Fibroblast of villous mesenchyme (primary cell): ENCODE data around the gene DGCR6L. TPM values are rescaled to one million over a fixed set of nuclear protein-coding genes. Genes with fewer than 3 reads are reported as not detected.
"Not testable (repeated sequence)": the region's sequence is repeated elsewhere in the genome, so short reads cannot be mapped to it uniquely, and the experiment has no call there.

ENCODE experiments used
- DNase-seq: peaks from one replicate; pipeline ENCODE4 v3.0.0-alpha.2; 2010; ENCODE audit warnings: low read depth
- H3K4me3 ChIP-seq: 2 replicates; pipeline ENCODE4 v1.5.1; 2011; ENCODE audit warnings: low read depth, mild to moderate bottlenecking, low read length
- CTCF ChIP-seq: IDR thresholded peaks from 2 replicates; pipeline ENCODE4 v1.5.1; 2012; ENCODE audit warnings: low read depth, mild to moderate bottlenecking, low read length; ENCODE audit not compliant: insufficient read depth
- total RNA-seq: library from RNA; depleted of rRNA; stranded (reverse); fragments of >200 nt; gene quantifications from 2 replicates; pipeline ENCODE4 v1.2.3, GENCODE V29; 2012

The DGCR6L gene
- total RNA-seq, 1 donor: 47.1 TPM

GRCh38 chr22:20319041-20319744, 667 bp downstream of the DGCR6L start:
- no peak for TF ChIP-seq CTCF
- H3K4me3 ChIP-seq: peak overlapping the region; percentile 87
- peak; percentile 19 for DNase-seq

- not testable (repeated sequence) for H3K4me3 ChIP-seq, DNase-seq
Observed at GRCh38 chr22:20318043-20318688, 1.7 kb downstream of the DGCR6L start.

GRCh38 chr22:20317402-20318042, 2.3 kb downstream of the DGCR6L start:
- not testable (repeated sequence) for H3K4me3 ChIP-seq, DNase-seq
- peak; percentile 57 for TF ChIP-seq CTCF

GRCh38 chr22:20316844-20317401, 2.9 kb downstream of the DGCR6L start:
- TF ChIP-seq CTCF: no peak
- DNase-seq: no peak
- no peak overlapping the region for H3K4me3 ChIP-seq

DNA sequence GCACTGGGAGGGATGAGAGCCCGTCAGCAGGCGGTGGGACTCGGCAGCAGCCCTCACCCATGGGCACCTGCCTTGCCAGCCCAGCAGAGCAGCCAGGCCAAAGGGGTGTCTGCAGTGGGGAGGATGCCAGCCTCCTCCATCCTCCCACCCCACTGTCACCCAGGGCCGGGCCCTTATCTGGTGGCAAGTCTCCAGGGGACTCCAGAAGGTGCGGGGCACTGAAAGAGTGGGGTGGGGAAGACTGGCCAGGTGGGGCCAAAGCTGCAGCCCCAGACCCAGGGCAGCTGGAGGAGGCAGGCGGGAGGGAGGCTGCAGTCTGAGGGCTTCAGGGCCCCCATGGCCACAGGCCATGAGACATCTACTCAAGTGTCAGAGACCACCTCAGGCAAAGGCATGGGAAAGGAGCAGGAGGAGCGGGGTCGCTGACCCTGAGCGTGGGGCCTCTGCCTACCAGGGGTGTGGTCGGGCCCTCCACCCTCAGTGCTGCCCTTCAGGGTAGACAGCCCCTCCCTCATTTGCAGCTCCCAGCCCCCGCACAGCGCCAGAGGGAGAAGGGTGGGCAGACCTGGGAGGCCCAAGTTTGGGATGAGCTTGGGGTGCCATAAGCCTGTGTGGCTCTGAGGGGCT, 3.5 kb downstream of the DGCR6L start:
- H3K4me3 ChIP-seq: no peak overlapping the region
- TF ChIP-seq CTCF: no peak
- no peak for DNase-seq

- DNase-seq: no peak
- no peak overlapping the region for H3K4me3 ChIP-seq
- TF ChIP-seq CTCF: no peak
Observed at GRCh38 chr22:20315337-20316216, 4.3 kb downstream of the DGCR6L start.

- DNase-seq, H3K4me3 ChIP-seq: not testable (repeated sequence)
Observed at GRCh38 chr22:20314741-20315336, 5.0 kb downstream of the DGCR6L start.

- not testable (repeated sequence) for H3K4me3 ChIP-seq, DNase-seq
Observed at GRCh38 chr22:20314206-20314605, 5.7 kb downstream of the DGCR6L start.

DNA sequence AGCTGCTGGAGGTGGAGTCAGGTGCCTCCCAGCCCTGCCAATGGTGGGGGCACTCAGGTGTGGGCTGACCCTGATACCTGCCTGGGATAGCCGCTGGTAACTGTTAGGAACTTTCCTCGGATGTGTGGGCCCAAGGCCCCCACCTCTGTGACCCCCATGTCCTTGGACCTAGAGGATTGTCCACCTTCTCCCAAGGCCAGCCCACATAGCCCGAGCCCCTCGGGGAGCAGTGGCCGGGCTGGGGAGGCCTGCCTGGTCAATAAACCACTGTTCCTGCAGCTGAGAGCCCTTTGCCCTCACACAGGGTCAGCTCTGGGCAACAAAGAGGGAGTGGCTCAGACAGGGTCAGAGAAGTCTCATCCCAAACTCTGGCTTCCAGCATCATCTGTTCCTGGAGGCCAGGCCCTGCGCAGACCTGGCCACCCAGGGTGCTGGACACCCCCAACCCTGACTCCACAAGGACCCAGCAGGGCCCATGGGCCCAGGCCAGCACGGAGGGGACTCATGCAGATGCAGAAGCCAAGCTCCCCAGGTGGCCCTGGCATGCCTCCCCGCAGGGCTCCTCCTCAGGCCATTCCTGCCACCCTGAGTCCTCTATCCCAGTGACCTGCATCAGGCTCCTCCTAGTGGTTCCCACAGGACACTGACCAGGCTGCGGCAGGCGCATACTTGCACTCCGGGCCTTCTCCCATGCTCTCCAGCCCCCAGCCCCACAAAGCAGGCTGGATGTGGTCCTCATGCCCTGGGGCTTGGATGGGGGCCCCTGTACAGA, 6.4 kb downstream of the DGCR6L start:
- H3K4me3 ChIP-seq, DNase-seq: not testable (repeated sequence)
